Stimulated activated CD8-positive, alpha-beta memory T cell treated with anti-CD3 and anti-CD28 coated beads, Interleukin-7, amount 100 ng/mL, for 24 hours (primary cell): Measurements from ENCODE around the gene TOR4A.
A peak's percentile ranks its signal among the peaks of the same experiment; 100 is the strongest.
"Not testable (repeated sequence)": the region's sequence is repeated elsewhere in the genome, so short reads cannot be mapped to it uniquely, and the experiment has no call there.

Source experiments
- DNase-seq: peaks from one replicate; pipeline ENCODE4 v3.0.0-alpha.2; 2020; ENCODE audit warnings: low read depth

Gene TOR4A

DNA sequence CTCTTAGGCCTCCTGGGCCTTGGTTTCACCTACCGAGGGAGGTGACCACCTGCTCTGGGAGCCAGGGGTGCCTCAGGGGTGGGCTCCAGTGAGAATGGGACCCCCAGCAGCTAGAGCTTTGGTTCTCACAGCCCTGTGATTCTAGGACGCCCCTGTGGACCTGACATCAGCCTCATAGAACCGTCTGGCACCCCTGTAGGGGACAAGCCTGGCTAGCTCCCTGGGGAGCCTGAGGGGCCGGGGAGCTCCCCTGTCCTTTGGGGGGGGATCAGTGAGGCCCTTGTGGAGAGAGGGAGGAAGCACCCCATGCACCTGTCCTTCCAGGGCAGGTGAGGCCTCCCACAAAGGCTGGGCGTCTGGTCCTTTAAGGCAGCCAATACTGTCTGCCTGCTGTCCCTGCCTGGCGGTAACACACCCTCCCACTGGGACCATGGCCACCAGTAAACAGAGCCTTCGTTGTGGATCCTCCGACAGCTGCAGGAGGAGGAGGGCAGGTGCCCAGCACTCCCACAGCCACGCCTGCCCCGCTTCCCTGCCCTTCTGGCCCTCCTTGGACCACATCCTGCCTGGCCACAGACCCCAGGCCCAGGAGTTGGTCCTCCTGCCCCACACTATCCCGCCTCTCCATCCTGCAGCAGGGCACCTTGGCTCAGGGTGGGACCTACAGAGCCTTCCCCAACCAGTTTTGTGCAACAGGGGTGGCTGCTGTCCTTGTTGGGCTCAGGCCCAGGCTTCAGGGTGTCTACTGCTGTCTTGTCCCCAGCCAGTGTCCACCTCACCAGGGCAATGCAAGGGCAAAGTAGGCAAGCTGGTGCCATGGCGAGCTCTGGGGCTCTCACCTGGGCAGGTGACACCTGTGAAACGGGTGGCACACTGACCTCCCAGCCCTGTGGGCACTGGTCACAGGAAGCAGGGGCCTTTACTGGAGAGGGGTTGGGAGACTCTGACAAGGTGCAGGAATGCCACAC is 39.5 kb upstream of the TOR4A start:
- DNase-seq, result no peak

GRCh38 chr9:137239541-137240200 is 37.9 kb upstream of the TOR4A start:
- DNase-seq, result not testable (repeated sequence)

DNA sequence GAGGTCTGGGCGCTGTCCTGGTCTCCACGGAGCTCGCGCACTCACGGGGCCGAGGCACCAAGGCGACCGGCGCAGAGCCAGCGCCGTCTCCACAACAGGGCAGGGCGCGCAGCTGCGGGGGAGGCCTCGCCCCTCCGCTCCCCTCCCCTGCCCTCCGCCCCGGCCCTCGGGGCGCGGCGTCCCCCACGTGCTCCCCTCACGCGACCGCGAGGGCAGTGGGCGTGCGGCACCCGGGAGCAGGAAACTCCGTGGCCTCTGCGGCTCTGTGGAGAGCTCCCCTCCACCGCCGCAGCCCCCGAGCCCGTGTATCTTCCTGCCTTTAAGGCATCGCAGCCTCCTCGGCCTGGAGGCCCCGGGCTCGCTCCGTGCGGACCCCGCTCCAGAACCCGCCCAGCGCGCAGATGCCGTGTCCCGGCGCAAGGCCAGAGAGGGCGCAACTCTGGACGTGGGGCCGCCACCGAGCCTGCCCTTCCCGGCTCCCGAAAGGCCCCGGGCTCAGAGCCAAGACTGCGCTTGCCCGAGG is 37.1 kb upstream of the TOR4A start:
- peak; percentile 33 for DNase-seq

GRCh38 chr9:137240841-137241489 is 36.6 kb upstream of the TOR4A start, which contains the start of gene TUBB4B:
Gene TUBB4B (plus strand): TSS chr9:137241287. CDS start chr9:137241361, 74 bp downstream.
- peak; percentile 88 for DNase-seq

- peak; percentile 37 for DNase-seq
Measured at GRCh38 chr9:137241490-137242268, 35.8 kb upstream of the TOR4A start.

DNA sequence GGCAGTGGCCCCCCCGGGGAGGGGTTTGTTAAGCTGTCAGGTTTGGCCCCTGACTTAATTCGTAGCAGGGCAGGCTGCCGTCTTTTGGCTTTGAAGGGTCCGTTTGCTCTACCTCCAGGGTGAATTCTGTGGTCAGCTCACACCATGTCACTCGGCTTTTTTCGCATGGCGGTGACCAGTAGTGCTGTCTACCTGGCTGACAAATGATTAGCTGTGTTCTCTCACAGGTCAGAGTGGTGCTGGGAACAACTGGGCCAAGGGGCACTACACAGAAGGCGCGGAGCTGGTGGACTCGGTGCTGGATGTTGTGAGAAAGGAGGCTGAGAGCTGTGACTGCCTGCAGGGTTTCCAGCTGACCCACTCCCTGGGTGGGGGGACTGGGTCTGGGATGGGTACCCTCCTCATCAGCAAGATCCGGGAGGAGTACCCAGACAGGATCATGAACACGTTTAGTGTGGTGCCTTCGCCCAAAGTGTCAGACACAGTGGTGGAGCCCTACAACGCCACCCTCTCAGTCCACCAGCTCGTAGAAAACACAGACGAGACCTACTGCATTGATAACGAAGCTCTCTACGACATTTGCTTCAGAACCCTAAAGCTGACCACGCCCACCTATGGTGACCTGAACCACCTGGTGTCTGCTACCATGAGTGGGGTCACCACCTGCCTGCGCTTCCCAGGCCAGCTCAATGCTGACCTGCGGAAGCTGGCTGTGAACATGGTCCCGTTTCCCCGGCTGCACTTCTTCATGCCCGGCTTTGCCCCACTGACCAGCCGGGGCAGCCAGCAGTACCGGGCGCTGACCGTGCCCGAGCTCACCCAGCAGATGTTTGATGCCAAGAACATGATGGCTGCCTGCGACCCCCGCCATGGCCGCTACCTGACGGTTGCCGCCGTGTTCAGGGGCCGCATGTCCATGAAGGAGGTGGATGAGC is 35.0 kb upstream of the TOR4A start:
- DNase-seq, result no peak

DNA sequence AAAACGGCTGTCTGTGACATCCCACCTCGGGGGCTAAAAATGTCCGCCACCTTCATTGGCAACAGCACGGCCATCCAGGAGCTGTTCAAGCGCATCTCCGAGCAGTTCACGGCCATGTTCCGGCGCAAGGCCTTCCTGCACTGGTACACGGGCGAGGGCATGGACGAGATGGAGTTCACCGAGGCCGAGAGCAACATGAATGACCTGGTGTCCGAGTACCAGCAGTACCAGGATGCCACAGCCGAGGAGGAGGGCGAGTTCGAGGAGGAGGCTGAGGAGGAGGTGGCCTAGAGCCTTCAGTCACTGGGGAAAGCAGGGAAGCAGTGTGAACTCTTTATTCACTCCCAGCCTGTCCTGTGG is 34.3 kb upstream of the TOR4A start:
- not testable (repeated sequence) for DNase-seq

- DNase-seq, result no peak
Measured at GRCh38 chr9:137243626-137244485, 33.7 kb upstream of the TOR4A start.

- DNase-seq, result no peak
Measured at GRCh38 chr9:137244486-137245449, 32.8 kb upstream of the TOR4A start.

DNA sequence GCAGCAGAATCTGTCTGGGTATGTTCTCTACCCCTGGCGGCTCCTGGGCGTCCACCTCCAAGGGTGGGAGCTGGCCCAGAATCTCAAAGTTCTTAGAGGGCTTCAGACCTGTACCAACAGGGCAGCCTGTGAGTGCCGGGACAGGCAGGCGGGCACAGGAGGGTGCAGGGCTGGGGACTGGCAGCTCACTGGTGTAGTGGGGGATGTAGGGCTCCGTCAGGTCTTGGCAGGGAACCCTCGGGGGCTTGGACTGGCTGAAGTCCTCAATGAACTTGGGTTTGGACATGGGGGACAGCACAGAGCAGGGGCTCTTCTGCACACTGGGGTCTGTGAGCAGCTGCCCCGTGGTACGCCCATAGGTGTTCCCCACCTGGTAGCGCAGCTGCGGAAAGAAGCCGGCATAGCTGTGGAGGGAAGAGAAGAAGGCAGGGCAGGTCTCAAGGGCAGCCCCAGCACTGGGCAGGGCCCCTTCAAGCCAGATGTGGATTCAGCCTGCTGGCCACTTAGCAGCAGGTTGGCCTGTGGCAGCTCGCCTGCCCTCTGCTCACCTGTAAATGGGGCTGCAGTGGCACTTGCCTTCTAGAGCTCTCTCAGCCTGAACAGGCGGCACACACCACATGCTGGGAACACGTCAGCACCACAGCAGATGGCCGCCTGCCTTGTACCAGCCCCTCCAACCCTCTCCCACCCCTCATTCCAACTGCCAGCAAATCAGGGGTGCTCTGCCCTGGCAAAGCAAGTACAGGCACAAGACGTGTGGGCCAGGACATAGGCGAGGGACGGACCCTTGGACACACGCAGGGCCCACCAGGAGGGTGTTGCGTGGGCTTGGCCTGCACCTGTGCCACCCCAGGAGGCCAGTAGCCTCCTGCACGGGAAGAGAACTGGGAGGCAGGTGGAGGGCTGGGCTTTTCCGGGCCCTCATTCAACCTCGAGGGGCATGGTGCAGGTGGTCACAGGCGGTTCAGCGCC is 31.8 kb upstream of the TOR4A start:
- DNase-seq, result no peak

DNA sequence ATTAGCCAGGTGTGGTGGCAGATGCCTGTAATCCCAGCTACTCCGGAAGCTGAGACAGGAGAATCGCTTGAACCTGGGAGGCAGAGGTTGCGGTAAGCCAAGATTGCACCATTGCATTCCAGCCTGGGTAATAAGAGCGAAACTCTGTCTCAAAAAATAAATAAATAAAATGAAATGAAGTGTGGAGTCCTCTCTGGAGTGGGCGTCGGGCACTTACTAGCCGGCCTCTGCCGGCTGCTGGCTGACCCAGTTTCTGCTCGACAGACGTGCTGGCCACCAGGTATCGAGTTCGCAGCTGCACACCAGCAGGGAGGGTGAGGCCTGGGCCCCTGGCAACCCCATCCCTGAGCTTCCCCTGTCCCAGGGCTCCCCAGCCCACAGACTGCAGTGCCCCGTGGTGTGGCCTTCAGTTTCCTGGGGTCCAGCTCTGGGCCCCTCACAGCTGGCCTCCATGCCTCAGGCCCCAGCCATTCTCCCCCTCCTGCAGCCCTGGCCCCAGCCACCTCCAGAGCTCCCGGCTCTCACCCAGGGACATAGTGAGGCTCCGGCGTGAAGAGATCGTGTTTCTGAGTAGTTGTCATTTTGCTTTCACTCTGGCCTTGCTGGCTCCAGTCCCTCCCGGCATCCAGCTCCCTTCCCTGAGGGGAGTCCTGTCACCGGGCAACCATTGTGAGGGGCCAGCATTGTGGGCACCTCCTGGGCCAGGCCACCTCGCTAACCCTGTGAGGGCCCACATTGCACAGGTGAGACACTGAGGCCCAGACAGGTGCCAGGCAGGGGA is 30.2 kb upstream of the TOR4A start:
- DNase-seq, result no peak

DNA sequence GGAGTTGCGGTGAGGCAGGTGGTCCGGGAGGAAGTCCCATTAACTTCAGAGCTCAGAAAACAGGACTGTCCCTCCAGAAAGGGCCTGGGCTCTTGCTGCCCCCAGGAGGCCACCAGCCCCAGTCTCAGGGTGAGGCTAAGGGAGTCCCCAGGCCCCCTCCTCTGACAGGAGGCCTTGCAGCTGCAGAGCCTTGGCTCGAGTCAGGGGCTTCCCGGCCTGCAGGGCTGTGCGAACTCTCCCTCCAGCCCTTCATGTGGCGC is 29.7 kb upstream of the TOR4A start:
- no peak for DNase-seq

- DNase-seq, result no peak
Measured at GRCh38 chr9:137250329-137251193, 27.0 kb upstream of the TOR4A start.

DNA sequence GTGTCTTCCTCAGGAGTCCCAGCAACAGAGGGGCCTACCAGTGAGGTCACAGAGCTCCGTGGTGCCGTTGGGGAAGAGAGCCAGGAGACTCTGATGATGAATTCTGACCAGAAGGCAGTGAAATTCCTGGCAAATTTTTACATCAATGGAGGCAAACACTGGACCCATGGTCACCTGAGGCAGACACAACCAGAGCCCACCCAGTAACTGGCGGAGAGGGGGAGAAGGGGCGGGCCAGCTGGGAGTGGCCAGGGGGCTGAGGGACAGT is 26.4 kb upstream of the TOR4A start, which contains the start of gene STPG3:
Gene STPG3 (plus strand): TSS at position 93 of the 268 bp plus-strand sequence. CDS start 1 bp downstream, at position 94.
- DNase-seq, result no peak

DNA sequence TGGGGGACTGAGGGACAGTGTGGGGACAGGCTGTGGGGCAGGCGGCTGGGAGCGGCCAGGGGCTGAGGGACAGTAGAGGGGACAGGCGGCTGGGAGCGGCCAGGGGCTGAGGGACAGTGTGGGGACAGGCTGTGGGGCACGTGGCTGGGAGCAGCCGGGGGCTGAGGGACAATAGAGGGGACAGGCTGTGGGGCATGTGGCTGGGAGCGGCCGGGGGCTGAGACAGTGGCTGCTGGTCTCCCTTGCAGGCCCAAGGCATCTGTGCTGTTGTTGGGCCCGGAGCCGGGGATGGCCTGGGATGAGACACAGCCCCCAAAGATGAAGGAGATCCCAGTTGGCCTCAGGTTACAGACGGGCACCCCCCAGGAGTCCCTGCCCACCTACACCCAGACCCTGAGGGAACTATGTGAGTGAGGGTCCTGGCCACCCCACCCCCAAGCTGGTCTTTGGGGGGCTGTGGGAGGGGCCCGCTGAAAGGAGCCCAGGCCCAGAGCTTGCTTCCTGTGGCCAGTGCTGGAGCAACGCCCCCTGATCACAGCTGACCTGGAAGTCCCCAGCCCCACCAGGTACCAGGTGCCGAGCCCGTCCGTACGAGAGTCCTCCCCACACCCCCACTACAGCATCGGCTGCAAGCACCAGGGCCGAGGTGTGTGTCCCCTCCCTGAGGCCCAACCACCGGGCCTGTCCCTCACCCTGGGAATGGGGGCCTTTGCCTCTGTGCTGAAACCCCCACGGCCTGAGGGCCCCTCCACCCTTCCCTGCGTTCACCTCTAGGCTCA is 25.8 kb upstream of the TOR4A start:
- no peak for DNase-seq
